GM12891 (cell line): ENCODE data around the gene PCDH8.

ENCODE experiments used
- PAX5 ChIP-seq: IDR thresholded peaks from 2 replicates; pipeline ENCODE4 v1.6.1; 2011; ENCODE audit warnings: low read length, moderate library complexity, mild to moderate bottlenecking; ENCODE audit not compliant: insufficient read depth, severe bottlenecking
- POLR2A ChIP-seq: IDR thresholded peaks from 2 replicates; pipeline ENCODE4 v1.6.1; 2011; ENCODE audit warnings: low read depth, low read length, control low read depth
- POLR2AphosphoS5 ChIP-seq: IDR thresholded peaks from 2 replicates; pipeline ENCODE4 v1.6.1; 2011; ENCODE audit warnings: low read depth, low read length, control low read depth
- POU2F2 ChIP-seq: IDR thresholded peaks from 2 replicates; pipeline ENCODE4 v1.6.1; 2011; ENCODE audit warnings: low read depth, mild to moderate bottlenecking, control low read depth, low read length, moderate library complexity
- SPI1 ChIP-seq: IDR thresholded peaks from 2 replicates; pipeline ENCODE4 v1.6.1; 2011; ENCODE audit warnings: low read depth, low read length, control low read depth
- TAF1 ChIP-seq: IDR thresholded peaks from 2 replicates; pipeline ENCODE4 v1.6.1; 2011; ENCODE audit warnings: low read depth, low read length, control low read depth

GRCh38 chr13:52832313-52832712, 16.1 kb downstream of the PCDH8 start:
- TF ChIP-seq POLR2A (no peak), TAF1 (no peak), PAX5 (no peak), POLR2AphosphoS5 (no peak), POU2F2 (no peak), SPI1 (no peak)
